Measurements from ENCODE around the gene GIPC1.
"Not testable (repeated sequence)": the region's sequence is repeated elsewhere in the genome, so short reads cannot be mapped to it uniquely, and the experiment has no call there.

DNA sequence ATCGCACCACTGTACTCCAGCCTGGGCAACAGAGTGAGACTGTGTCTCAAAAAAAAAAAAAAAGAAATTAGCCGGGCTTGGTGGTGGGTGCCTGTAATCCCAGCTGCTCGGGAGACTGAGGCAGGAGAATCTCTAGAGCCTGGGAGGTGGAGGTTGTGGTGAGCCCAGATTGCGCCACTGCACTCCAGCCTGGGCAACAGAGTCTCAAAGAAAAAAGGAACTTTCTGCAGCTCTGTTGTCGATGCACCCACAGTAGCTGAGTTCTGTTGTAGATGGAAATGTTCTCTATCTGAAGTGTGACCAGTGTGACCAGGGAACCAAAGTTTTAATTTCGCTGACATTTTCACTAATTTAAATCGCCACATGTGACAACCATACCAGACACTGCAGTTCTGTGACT lies 33.5 kb downstream of the GIPC1 start:
- not testable (repeated sequence) for TF ChIP-seq CTCF (IDR thresholded peaks at IDR 0.05); ZFX (IDR thresholded peaks at IDR 0.05; ENCODE audit: borderline replicate concordance)

Measured in 22Rv1 (cell line).